NT2/D1 (cell line): ENCODE measurements around the gene JMJD7.

ENCODE experiments used
- DNase-seq: peaks from one replicate; pipeline ENCODE4 v3.0.0-alpha.2; 2011; ENCODE audit warnings: low read depth, low spot score
- H3K27me3 ChIP-seq: 2 replicates; pipeline ENCODE4 v1.6.0; 2011; ENCODE audit warnings: mild to moderate bottlenecking; ENCODE audit not compliant: insufficient read length, insufficient read depth
- H3K36me3 ChIP-seq: 2 replicates; pipeline ENCODE4 v1.6.1; 2011; ENCODE audit warnings: mild to moderate bottlenecking, low read length, mixed read lengths; ENCODE audit not compliant: insufficient read depth, insufficient read length
- H3K4me1 ChIP-seq: 2 replicates; pipeline ENCODE4 v1.5.1; 2011; ENCODE audit not compliant: insufficient read depth, insufficient read length
- H3K4me3 ChIP-seq: 2 replicates; pipeline ENCODE4 v1.5.1; 2011; ENCODE audit warnings: low read depth; ENCODE audit not compliant: insufficient read length
- H3K9ac ChIP-seq: 2 replicates; pipeline ENCODE4 v1.6.0; 2011; ENCODE audit warnings: low read depth; ENCODE audit not compliant: insufficient read length
- H3K9me3 ChIP-seq: 2 replicates; pipeline ENCODE4 v1.5.1; 2011; ENCODE audit warnings: mild to moderate bottlenecking, low read length; ENCODE audit not compliant: insufficient read depth
- SUZ12 ChIP-seq: IDR thresholded peaks from 2 replicates; pipeline ENCODE4 v1.6.1; 2011; ENCODE audit not compliant: insufficient read length, insufficient read depth; ENCODE audit errors: extremely low read depth
- YY1 ChIP-seq: IDR thresholded peaks from 2 replicates; pipeline ENCODE4 v1.6.1; 2011; ENCODE audit not compliant: insufficient read length, insufficient read depth
- ZNF274 ChIP-seq: IDR thresholded peaks from 2 replicates; pipeline ENCODE4 v1.6.1; 2011; ENCODE audit warnings: mild to moderate bottlenecking, low read depth, low read length

JMJD7 gene

DNA sequence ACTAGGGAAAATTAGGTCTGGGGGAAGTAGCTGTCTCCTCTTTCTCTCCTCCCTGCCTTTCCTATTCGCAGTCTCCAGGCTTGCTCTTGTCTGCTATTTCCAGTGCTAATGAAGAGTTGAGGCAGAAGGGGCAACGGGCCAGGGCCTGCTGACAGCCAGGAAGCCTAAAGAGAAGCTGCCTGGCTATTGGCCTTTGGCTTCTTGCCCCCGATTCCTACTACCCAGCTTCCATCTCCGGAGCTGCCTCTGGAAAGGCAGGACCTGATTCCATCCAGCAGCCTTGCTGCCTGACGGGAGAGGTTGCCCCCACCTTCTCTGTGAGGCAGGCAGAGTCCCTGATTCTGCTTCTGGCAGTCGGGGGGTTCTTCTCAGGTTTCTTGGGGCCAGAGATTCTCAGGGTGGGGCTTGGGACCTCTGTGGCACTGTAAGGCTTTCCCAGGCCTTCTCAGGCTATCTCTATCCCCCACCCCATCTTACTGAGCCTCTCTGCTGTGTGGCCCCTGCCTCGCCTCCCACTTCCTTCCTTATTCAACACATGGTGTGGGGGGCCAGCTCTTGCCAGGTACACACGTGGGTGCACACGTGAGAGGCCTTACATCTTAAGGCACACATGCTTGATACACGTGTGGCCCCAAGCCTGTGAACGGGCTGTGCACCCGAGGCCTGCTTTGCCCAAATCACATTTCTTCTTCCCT, 18.2 kb upstream of the JMJD7 start:
- no peak for DNase-seq
- H3K36me3 ChIP-seq, result peaks cover 9% of the 10 kb centered on the region
- H3K9ac ChIP-seq, result no peak overlapping the region
- peaks cover 12% of the 10 kb centered on the region for H3K4me1 ChIP-seq
- H3K27me3 ChIP-seq, result no peaks in the 10 kb centered on the region
- no peak overlapping the region for H3K4me3 ChIP-seq
- TF ChIP-seq YY1 (no peak), ZNF274 (no peak), SUZ12 (no peak)
- H3K9me3 ChIP-seq, result no peaks in the 10 kb centered on the region

DNA sequence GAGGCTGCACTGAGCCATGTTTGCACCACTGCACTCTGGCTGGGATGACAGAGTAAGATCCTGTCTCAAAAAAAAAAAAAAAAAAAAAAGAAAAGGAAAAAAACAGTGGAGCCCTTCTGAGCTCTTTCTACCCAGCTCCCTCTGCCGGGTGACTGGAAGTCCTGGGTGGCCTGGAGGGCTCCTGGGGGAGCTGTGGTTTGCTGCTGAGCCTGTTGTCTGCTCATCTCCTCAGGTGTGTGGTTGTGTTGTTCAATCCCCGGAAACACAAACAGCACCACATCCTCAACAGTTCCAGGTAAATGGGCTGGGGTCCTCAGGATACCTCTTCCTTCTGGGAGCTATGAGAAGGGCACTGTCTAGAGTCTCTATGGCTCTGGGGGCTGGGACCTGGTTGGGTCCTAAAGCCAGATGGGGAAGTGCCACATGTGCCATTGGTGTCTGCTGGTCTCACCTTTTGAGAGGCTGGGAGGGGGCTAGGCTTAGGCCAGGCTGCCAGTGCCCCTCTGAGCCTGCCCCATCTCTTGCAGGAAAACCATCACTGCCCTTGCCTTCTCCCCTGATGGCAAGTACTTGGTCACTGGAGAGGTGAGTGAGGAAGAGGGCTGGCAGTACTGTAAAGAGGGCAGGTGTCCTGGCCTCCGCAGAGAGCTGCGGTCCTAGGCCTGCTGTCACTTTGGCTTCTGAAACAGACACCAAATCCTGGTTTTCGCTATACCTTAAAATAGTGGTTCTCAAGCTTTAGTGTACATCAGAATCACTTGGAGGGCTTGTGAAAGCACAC, 17.1 kb upstream of the JMJD7 start:
- H3K36me3 ChIP-seq, result peaks cover 13% of the 10 kb centered on the region
- no peak for TF ChIP-seq SUZ12
- no peak for TF ChIP-seq ZNF274
- TF ChIP-seq YY1, result no peak
- no peak overlapping the region for H3K9ac ChIP-seq
- no peak for DNase-seq
- no peak overlapping the region for H3K4me3 ChIP-seq
- no peaks in the 10 kb centered on the region for H3K27me3 ChIP-seq
- no peaks in the 10 kb centered on the region for H3K9me3 ChIP-seq
- peaks cover 12% of the 10 kb centered on the region for H3K4me1 ChIP-seq

DNA sequence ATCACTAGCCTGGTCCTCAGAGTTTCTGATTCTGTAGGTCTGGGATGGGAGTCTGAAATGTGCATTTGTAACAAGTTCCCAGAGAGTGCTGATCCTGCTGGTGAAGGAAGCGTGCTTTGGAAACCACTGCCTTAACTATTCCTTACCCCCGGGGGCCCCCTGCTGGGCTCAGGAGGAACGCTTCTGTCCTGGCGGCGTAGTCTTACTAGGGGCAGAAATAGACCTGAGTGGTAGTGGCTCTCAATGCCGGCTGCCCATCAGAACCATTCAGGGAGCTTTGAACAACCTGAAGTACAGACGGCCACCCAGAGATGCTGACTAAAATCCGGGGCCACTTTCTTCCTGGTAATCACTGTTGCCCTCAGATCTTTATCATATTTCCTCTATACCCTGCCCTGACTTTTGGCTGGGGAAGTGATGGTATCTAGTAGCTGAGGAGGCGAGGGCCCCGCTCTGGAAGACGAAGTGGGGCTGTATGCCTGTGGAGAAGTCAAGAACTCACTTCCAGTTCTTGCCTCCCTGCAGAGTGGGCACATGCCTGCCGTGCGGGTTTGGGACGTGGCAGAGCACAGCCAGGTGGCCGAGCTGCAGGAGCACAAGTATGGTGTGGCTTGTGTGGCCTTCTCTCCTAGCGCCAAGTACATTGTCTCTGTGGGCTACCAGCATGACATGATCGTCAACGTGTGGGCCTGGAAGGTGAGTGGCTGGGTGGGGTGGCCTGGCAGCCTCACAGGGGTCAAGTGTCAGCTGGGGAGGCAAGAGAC, 16.3 kb upstream of the JMJD7 start:
- no peak for TF ChIP-seq ZNF274
- no peak for TF ChIP-seq SUZ12
- TF ChIP-seq YY1, result no peak
- Histone ChIP-seq H3K4me1 (peaks cover 7% of the 10 kb centered on the region), H3K9ac (no peak overlapping the region), H3K4me3 (no peak overlapping the region), H3K9me3 (no peaks in the 10 kb centered on the region), H3K36me3 (peaks cover 17% of the 10 kb centered on the region), H3K27me3 (no peaks in the 10 kb centered on the region)
- DNase-seq, result peak; percentile 57

DNA sequence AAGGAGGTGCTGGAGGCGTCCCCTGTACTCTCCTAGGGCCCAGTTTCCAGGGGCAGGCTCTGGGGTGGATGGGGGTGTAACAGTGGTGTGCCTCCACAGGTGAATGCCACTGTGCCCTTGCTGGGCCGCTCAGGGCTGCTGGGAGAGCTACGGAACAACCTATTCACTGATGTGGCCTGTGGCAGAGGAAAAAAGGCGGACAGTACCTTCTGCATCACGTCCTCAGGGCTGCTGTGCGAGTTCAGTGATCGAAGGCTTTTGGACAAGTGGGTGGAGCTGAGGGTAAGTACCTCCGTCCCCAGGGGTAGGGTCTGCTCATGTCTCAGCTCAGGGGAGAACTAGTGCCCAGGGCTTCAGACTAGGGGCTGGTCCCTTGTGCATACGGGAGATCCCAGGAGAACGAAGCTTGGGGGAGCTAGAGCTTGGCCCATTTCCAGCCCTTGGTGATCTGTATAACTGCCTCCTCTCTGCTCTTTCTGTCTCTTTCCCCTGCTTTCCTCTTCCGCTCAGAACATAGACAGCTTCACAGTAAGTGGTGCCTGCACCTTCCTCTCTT, 15.0 kb upstream of the JMJD7 start:
- Histone ChIP-seq H3K4me1 (peaks cover 7% of the 10 kb centered on the region), H3K9ac (no peak overlapping the region), H3K4me3 (no peak overlapping the region), H3K9me3 (no peaks in the 10 kb centered on the region), H3K36me3 (peaks cover 28% of the 10 kb centered on the region), H3K27me3 (no peaks in the 10 kb centered on the region)
- DNase-seq, result no peak
- TF ChIP-seq YY1 (no peak), ZNF274 (no peak)

DNA sequence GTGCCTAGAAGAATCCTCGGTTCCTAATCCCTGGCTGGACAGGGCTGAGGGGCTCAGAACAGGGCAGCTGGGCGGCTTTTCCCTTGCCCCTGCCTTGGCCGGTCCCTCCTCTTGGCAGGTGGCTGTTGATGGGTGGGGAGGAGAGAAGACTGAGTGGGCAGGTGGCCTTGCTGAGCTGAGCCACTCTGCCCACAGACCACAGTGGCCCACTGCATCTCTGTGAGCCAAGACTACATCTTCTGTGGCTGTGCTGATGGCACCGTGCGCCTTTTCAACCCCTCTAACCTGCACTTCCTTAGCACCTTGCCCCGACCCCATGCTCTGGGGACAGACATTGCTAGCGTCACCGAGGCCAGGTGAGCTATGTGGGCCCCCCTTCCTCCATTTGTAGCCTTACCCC, 14.5 kb upstream of the JMJD7 start:
- Histone ChIP-seq H3K36me3 (peaks cover 34% of the 10 kb centered on the region), H3K9ac (no peak overlapping the region), H3K27me3 (no peaks in the 10 kb centered on the region), H3K4me3 (no peak overlapping the region), H3K9me3 (no peaks in the 10 kb centered on the region), H3K4me1 (peaks cover 7% of the 10 kb centered on the region)
- no peak for TF ChIP-seq ZNF274
- no peak for TF ChIP-seq SUZ12
- TF ChIP-seq YY1, result no peak
- DNase-seq, result no peak

DNA sequence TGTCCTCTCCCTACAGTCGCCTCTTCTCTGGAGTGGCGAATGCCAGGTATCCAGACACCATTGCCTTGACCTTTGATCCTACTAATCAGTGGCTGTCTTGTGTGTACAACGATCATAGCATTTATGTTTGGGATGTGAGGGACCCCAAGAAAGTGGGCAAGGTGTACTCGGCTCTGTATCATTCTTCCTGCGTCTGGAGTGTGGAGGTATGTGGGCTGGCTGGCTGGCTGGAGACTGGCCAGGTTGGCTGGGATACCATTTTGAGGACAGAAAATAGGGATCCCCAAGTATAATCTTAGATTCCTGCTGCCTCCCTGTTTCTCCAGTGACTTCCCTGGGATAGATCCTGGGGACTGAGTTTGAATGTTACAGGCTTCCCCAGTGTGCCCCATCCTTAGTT, 13.4 kb upstream of the JMJD7 start:
- H3K4me3 ChIP-seq, result no peak overlapping the region
- H3K9ac ChIP-seq, result no peak overlapping the region
- no peaks in the 10 kb centered on the region for H3K27me3 ChIP-seq
- H3K4me1 ChIP-seq, result peaks cover 7% of the 10 kb centered on the region
- no peaks in the 10 kb centered on the region for H3K9me3 ChIP-seq
- no peak for TF ChIP-seq YY1
- TF ChIP-seq ZNF274, result no peak
- TF ChIP-seq SUZ12, result no peak
- H3K36me3 ChIP-seq, result peaks cover 44% of the 10 kb centered on the region
- DNase-seq, result no peak

DNA sequence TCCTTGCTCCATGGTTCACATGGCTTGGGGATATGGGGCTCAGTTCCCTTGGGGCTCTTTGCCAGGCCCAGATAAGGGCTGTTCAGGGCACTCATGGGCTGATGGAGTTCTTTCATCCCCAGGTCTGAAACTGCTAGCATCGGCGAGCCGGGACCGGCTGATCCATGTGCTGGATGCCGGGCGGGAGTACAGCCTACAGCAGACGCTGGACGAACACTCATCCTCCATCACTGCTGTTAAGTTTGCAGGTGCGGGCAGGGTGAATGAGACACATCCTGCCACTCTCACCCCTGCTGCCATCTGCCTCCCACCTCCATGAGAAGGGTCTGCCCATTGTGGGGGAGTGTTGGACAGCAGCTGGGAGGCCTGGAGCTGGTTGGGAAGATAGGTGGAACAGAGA, 11.1 kb upstream of the JMJD7 start:
- peaks cover 65% of the 10 kb centered on the region for H3K36me3 ChIP-seq
- H3K9ac ChIP-seq, result no peak overlapping the region
- no peak for TF ChIP-seq SUZ12
- no peak for TF ChIP-seq ZNF274
- TF ChIP-seq YY1, result no peak
- DNase-seq, result no peak
- H3K9me3 ChIP-seq, result no peaks in the 10 kb centered on the region
- H3K4me3 ChIP-seq, result no peak overlapping the region
- H3K27me3 ChIP-seq, result no peaks in the 10 kb centered on the region
- H3K4me1 ChIP-seq, result peaks cover 1% of the 10 kb centered on the region
